Common myeloid progenitor, CD34-positive (primary cell): ENCODE data around the gene GAB1.
A peak's percentile ranks its signal among the peaks of the same experiment; 100 is the strongest.

ENCODE experiments used
- CTCF ChIA-PET: fragments of 350-600 bp; sonication (Branson Sonifier 250); formaldehyde crosslinking; loops from one replicate; lab custom pipeline; 2021; ENCODE audit warnings: antibody characterized with exemption; lab: Charles Lee
- POLR2A ChIA-PET: fragments of 350-600 bp; sonication (Branson Sonifier 250); formaldehyde crosslinking; loops from one replicate; lab custom pipeline; 2021; ENCODE audit warnings: antibody characterized with exemption; lab: Charles Lee
- DNase-seq, 3 donors: peaks; one replicate each; pipeline versions ENCODE4 v3.0.0 to v3.0.0-alpha.2; 2013
- H3K27ac ChIP-seq, 2 experiments: 1 replicate in 1 of 2; 2 replicates in 1 of 2; pipeline ENCODE4 v1.7.0; 2013; ENCODE audit warnings: inconsistent platforms in 2 of 2, low read length in 2 of 2, mild to moderate bottlenecking in 2 of 2, low read depth in 1 of 2, moderate library complexity in 1 of 2; ENCODE audit not compliant: severe bottlenecking in 2 of 2, insufficient read depth in 1 of 2, poor library complexity in 1 of 2
- H3K27me3 ChIP-seq, 5 experiments: replicated peaks in 2 of 5; 1 replicate in 3 of 5; 2 replicates in 2 of 5; pipeline versions ENCODE4 v1.6.1 to v1.7.0; 2013; ENCODE audit warnings: low read length in 4 of 5, mild to moderate bottlenecking in 2 of 5, moderate library complexity in 2 of 5, inconsistent platforms in 1 of 5; ENCODE audit not compliant: insufficient read depth in 5 of 5, control insufficient read depth in 4 of 5
- H3K36me3 ChIP-seq, 4 experiments: 1 replicate in 2 of 4; 2 replicates in 2 of 4; pipeline versions ENCODE4 v1.6.1 to v1.7.0; 2013; ENCODE audit warnings: low read length in 3 of 4, control low read depth in 1 of 4, mild to moderate bottlenecking in 1 of 4; ENCODE audit not compliant: control insufficient read depth in 4 of 4, insufficient read depth in 4 of 4
- H3K4me1 ChIP-seq, 4 experiments: 1 replicate in 3 of 4; 2 replicates in 1 of 4; pipeline versions ENCODE4 v1.6.1 to v1.7.1; 2013; ENCODE audit warnings: low read length in 3 of 4, mild to moderate bottlenecking in 3 of 4, control low read depth in 1 of 4, inconsistent platforms in 1 of 4, moderate library complexity in 1 of 4; ENCODE audit not compliant: control insufficient read depth in 4 of 4, insufficient read depth in 4 of 4; ENCODE audit errors: control extremely low read depth in 1 of 4
- H3K4me3 ChIP-seq, 7 experiments: 1 replicate in 4 of 7; 2 replicates in 3 of 7; pipeline versions ENCODE4 v1.5.1 to v1.7.0; 2013; ENCODE audit warnings: mild to moderate bottlenecking in 7 of 7, low read length in 6 of 7, moderate library complexity in 6 of 7, inconsistent platforms in 2 of 7, low read depth in 2 of 7, control low read depth in 1 of 7; ENCODE audit not compliant: insufficient read depth in 4 of 7, control insufficient read depth in 1 of 7; ENCODE audit errors: extremely low read depth in 1 of 7
- H3K9me3 ChIP-seq, 5 experiments: 1 replicate in 4 of 5; 2 replicates in 1 of 5; pipeline versions ENCODE4 v1.6.1 to v1.7.1; 2013; ENCODE audit warnings: low read length in 4 of 5, mild to moderate bottlenecking in 2 of 5, inconsistent platforms in 1 of 5, low read depth in 1 of 5, moderate library complexity in 1 of 5; ENCODE audit not compliant: control insufficient read depth in 4 of 5, insufficient read depth in 2 of 5; ENCODE audit errors: control extremely low read depth in 1 of 5
- WGBS: methylation state at CpG from one replicate; pipeline ENCODE4 v1.1.5; 2013; ENCODE audit not compliant: insufficient coverage; 5-methylcytosine and 5-hydroxymethylcytosine counted together

GAB1 gene

DNA sequence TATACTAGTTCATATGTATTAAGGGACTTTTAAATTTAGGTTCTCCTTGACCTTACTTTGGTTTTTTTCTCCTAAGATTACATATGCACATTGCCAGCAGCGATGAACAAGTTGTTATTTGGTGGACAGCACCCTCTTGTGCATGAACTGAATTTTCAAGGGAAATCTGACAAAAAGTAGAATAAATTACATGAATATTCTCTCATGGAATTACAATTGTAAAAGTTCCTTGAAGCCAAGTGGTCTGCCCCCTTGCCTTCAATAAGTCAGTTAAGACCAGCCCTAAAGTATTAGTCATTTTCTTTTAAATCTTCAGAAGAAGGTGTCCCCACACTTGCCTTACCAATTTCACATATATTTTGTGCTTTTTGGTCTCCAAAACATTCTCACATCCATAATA, 146.2 kb downstream of the GAB1 start:
- Histone ChIP-seq H3K27ac (no peak overlapping the region), H3K4me3 (no peak overlapping the region), H3K9me3 (no peaks in the 10 kb centered on the region), H3K4me1 (no peaks in the 10 kb centered on the region), H3K36me3 (no peaks in the 10 kb centered on the region), H3K27me3 (no peaks in the 10 kb centered on the region)
- CTCF ChIA-PET: interaction anchor here (0.8 to 1.2 kb wide), 6 partner anchors 17 to 281 kb away, joined by 3 to 5 read pairs (median 4); no protein-coding TSS in a partner anchor
- POLR2A ChIA-PET: no interaction called here
- peak; percentile 64 to 80 (median 75) for DNase-seq
- no CpG with 5 or more reads among the region's 1 CpG for WGBS

DNA sequence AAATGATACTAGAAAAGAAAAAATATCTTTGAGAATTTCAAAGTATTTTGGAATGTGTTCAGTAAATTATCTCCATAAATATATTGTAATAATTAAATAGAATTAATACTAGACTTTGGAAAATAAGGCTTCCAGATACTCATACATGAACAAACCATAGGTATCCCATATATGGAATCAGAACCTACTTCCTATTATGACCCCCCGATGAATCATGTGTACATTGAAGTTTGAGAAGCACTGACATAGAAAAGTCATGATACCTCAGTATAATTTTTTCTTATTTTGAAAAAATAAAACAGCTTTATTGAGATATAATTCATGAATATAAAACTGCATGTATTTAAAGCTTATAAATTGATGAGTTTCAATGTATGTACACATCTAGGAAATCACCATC, 149.6 kb downstream of the GAB1 start:
- ChIA-PET POLR2A (no interaction called here), CTCF (interaction anchor here (2.2 kb wide), 1 partner anchor 110 kb away, joined by 12 read pairs; no protein-coding TSS in a partner anchor)
- H3K27ac ChIP-seq: no peak overlapping the region
- no peaks in the 10 kb centered on the region for H3K4me1 ChIP-seq
- peak in 1 of 3 donors; percentile 4 for DNase-seq
- H3K4me3 ChIP-seq: no peak overlapping the region
- H3K27me3 ChIP-seq: no peaks in the 10 kb centered on the region
- WGBS: no CpG with 5 or more reads among the region's 1 CpG
- no peaks in the 10 kb centered on the region for H3K9me3 ChIP-seq
- H3K36me3 ChIP-seq: no peaks in the 10 kb centered on the region

- H3K9me3 ChIP-seq: peaks cover 0 to 1% (median 0%) of the 10 kb centered on the region in 5 experiments
- no peak overlapping the region for H3K27ac ChIP-seq
- H3K4me3 ChIP-seq: no peak overlapping the region
- POLR2A ChIA-PET: no interaction called here
- CTCF ChIA-PET: interaction anchor here (1.1 to 1.2 kb wide), 2 partner anchors 197 to 286 kb away, joined by 3 read pairs; no protein-coding TSS in a partner anchor
- peak in 2 of 3 donors; percentile 3 to 14 for DNase-seq
- H3K27me3 ChIP-seq: no peaks in the 10 kb centered on the region
- 100% methylated on average over 2 of the region's 3 CpGs for WGBS
- no peaks in the 10 kb centered on the region for H3K36me3 ChIP-seq
- no peaks in the 10 kb centered on the region for H3K4me1 ChIP-seq
These were observed 152.0 kb downstream of the GAB1 start for GRCh38 chr4:143488687-143489086.

- no peak for DNase-seq
- POLR2A ChIA-PET: no interaction called here
- no peaks in the 10 kb centered on the region for H3K36me3 ChIP-seq
These were observed 152.4 kb downstream of the GAB1 start for GRCh38 chr4:143489106-143489505.

GRCh38 chr4:143498021-143498420, 161.3 kb downstream of the GAB1 start:
- ChIA-PET CTCF (no interaction called here), POLR2A (interaction anchor here (0.7 kb wide), 1 partner anchor 256 kb away, joined by 3 read pairs; no protein-coding TSS in a partner anchor)
- Histone ChIP-seq H3K36me3 (no peaks in the 10 kb centered on the region), H3K4me1 (peaks cover 0 to 7% (median 5%) of the 10 kb centered on the region in 4 experiments), H3K4me3 (no peak overlapping the region), H3K27me3 (no peaks in the 10 kb centered on the region), H3K9me3 (peaks cover 0 to 1% (median 0%) of the 10 kb centered on the region in 5 experiments), H3K27ac (no peak overlapping the region)
- WGBS: no CpG with 5 or more reads among the region's 8 CpGs
- no peak for DNase-seq

More at GRCh38 chr4:143489106-143489505, 152.4 kb downstream of the GAB1 start:
- Histone ChIP-seq H3K27ac (no peak overlapping the region), H3K4me3 (no peak overlapping the region), H3K9me3 (peaks cover 0 to 1% (median 0%) of the 10 kb centered on the region in 5 experiments), H3K4me1 (no peaks in the 10 kb centered on the region), H3K27me3 (no peaks in the 10 kb centered on the region)
- 100% methylated on average over 2 of the region's 2 CpGs for WGBS
- CTCF ChIA-PET: interaction anchor here (1.0 to 1.2 kb wide), 3 partner anchors 13 to 286 kb away, joined by 3 read pairs; no protein-coding TSS in a partner anchor

DNA sequence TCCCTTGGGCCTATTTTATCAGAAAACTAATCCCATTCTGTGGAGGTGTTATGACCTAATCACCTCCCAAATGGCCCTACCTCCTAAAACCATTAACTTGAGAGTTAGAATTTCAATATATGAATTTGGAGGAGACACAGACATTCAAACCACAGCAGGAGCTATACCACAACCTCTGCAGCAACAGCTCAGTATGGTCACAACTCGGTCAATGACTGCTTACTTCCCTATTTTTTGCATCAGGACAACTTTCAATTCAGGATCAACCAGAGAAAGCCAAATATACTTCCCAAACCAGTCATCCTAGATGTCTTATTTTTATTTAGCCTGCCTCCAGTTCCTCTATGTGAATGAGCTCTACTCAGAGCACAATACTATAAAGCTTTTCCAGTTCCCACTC, 165.6 kb downstream of the GAB1 start:
- Histone ChIP-seq H3K4me3 (no peak overlapping the region), H3K27ac (no peak overlapping the region), H3K4me1 (peaks cover 0 to 7% (median 5%) of the 10 kb centered on the region in 4 experiments), H3K27me3 (no peaks in the 10 kb centered on the region), H3K9me3 (no peaks in the 10 kb centered on the region), H3K36me3 (no peaks in the 10 kb centered on the region)
- POLR2A ChIA-PET: interaction anchor here (2.2 kb wide), 1 partner anchor 12 kb away, joined by 10 read pairs; the partner anchor contains the start of gene SMARCA5
- peak in 2 of 3 donors; percentile 57 to 63 for DNase-seq
- WGBS: 0% methylated on average over 1 of the region's 1 CpG
- CTCF ChIA-PET: interaction anchor here (0.9 to 1.8 kb wide), 3 partner anchors 8 to 113 kb away, joined by 3 to 9 read pairs (median 3); no protein-coding TSS in a partner anchor

- WGBS: 80% methylated on average over 1 of the region's 1 CpG
- no peaks in the 10 kb centered on the region for H3K36me3 ChIP-seq
- ChIA-PET POLR2A (no interaction called here), CTCF (no interaction called here)
- H3K4me3 ChIP-seq: no peak overlapping the region
- H3K27me3 ChIP-seq: no peaks in the 10 kb centered on the region
- H3K27ac ChIP-seq: no peak overlapping the region
- peaks cover 0 to 7% (median 5%) of the 10 kb centered on the region in 4 experiments for H3K4me1 ChIP-seq
- DNase-seq: no peak
- peaks cover 0 to 2% (median 0%) of the 10 kb centered on the region in 5 experiments for H3K9me3 ChIP-seq
These were observed 169.4 kb downstream of the GAB1 start for GRCh38 chr4:143506031-143506430.
